HPDE6-E6E7 (cell line): ENCODE results near the gene CCDC8.
"Not testable (repeated sequence)": the region's sequence is repeated elsewhere in the genome, so short reads cannot be mapped to it uniquely, and the experiment has no call there.

Source experiments
- DNase-seq: peaks from one replicate; pipeline ENCODE4 v3.0.0; 2011; ENCODE audit warnings: missing footprints; ENCODE audit errors: extremely low spot score

CCDC8 gene

DNA sequence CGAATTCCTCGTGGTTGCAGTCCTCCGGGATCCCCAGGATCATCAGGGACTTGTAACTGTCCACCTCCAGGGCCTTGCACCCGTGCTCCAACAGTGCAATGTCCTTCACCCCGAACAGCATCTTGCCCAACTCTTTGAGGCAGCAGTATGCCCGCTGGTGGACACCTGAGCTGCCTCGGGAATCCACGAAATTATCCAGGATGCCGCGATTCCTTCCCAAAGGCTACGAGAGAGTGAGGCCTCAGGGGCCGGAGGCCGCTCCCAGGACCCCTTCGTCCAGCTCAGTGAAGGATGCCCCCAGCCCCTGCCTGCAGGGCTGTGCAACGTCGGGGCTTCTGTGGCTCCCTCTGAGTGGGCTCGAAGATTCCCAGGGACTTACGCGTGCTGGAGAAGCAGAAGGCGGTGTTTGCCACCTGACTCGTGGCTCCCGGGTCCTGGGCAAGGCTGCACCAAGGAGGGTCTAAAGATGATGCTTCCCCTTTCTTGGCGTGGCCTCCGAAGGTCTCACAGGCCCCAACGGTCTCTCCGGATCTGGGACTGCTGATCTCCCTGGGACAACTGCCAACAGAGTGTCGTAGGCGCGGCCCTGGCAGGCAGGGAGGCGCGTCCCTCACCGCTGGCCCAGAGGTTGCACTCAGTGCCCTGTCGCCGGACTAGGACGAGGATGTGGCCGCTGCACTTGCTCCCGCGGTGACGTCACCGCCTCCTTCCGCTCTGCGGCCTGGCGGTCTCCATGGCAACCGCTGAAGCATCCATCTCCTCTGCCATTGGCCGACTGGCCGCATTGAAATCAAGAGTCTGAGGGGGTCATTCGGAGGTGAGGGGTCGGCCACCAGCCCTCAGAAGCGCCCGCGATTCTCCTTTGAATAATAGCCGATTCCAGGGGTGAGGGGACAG lies 15.1 kb upstream of the CCDC8 start, which contains the start of gene PNMA8C:
Gene PNMA8C, minus strand, starts transcription at position 698 of the 897 bp plus-strand sequence. Its CDS starts 577 bp downstream, at position 121.
- DNase-seq, result no peak

DNA sequence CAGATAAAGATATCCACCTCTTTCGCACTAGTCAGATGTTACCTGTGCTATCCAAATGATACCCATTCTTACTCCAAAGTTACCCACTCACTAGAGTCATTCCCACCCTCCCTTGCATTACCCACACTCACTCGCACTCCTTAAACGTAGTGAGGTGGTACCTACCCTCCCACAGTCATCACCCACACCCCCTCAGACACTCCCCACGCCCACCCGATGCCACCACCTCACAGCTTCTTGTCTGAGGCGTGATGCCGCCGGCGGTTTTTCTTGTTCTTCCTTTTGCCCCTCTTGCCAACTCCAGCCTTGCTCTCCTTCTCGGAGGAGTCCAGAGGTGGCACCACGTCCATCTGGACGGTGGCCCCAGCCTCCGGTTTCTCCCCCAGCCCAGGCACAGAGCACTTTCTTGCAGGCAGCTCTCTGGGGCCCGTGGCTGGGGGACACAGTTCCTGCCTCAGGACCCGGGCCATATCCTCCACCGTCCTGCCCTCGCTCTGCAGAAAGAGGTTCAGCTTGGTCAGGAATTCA lies 14.2 kb upstream of the CCDC8 start:
- DNase-seq, result no peak

DNA sequence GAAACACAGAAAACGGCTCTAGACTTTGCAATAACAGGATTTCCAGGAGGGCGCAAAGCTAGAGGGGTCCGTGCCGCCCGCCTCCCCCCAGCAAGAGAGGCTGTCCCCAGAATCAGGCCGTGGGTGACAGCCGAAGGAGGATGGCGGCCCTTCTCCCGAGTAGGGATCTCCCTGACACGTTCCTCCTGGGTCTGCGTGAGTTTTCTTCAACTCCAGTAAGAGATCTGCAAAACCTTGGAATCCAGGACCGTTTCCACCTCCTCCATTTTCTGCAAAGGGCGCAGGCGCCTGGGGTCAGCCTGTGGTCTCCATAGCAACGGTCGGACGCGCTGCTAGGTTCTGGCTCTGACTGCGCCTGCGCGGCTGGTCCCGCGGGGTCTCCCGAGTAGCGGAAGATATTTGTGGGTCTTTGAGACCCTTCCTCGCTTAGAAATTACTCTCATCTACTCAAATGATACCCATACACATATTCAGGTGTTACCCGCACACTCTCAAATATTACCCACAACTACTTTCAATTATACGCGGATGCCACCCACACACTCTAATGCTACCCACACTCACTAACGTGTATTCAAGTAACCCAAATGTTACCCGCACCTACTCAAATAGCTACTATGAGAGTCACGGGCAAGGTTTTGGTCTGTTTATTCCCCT lies 13.3 kb upstream of the CCDC8 start:
- no peak for DNase-seq

DNA sequence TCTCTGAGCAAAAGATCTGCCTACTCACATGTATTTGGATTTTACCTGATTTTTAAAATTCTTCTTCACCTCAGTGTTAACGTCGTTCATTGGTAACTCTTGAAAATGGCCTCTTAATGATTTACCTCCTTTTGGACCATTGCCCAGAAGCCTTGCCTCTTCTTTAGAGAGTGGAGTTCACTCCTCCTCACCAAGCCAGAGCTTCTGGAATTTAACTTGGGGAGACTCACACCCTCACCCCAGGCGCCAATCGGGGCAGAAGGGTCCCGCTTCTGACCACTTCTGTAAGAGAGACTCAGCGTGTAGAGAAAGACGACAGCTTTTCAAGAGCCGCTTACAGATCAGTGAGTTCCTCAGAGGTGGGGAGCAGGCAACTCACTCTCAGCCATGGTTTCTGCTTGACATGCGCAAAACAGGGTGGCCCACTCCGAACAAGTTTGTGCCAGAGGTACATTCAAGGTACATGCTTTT lies 12.7 kb upstream of the CCDC8 start:
- DNase-seq, result no peak

DNA sequence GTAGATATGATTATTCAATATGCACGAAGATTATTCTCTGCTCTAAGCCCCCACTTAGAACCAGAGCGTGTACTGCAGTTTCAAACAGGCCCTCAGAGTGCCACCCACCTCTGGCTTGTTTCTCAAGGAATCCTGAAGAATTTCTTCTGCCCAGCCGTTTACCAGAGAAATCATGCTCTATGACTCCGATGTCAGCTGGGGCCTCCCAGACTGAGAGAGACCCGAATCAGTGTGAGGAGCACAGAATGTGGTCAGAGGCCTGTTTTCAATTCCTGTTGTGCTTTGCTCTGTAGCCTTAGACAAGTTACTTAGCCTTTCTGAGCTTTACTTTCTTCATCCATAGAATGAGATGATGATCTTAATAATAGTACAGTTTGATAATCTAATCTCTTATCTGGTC lies 9.8 kb upstream of the CCDC8 start:
- no peak for DNase-seq

DNA sequence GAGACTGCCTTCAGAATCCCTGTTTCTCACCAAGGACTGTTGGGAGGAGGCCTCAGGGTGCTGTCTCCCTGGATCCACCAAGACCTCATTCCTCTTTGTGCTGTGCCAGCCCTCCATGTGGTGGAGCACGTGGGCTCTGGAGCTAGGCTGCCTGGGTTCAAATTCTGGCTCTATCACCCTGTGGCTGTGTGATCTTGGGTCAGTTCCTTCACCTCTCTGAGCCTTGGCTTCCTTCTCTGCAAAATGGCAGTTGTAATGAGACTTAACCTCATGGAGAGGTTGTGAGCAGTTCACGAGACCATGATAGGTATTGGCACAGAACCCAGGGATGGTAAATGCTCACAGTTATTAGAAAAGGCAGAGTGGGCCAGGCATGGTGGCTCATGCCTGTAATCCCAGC lies 9.0 kb upstream of the CCDC8 start:
- DNase-seq, result no peak

DNA sequence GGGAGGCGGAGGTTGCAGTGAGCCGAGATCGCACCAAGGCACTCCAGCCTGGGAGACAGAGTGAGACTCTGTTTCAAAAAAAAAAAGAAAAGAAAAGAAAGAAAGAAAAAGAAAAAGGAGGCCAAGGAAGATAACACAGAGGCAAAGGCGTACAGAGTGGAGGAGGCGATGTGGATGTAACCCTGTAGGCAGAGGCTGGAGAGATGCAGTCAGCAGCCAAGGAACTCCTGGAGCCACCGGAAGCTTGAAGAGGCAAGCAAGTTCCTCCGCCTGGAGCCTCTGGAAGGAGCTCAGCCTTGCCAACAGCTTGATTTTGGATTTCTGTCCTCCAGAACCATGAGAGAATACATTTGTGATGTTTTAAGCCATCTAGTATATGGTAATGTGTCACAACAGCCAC lies 6.7 kb upstream of the CCDC8 start:
- DNase-seq, result no peak

DNA sequence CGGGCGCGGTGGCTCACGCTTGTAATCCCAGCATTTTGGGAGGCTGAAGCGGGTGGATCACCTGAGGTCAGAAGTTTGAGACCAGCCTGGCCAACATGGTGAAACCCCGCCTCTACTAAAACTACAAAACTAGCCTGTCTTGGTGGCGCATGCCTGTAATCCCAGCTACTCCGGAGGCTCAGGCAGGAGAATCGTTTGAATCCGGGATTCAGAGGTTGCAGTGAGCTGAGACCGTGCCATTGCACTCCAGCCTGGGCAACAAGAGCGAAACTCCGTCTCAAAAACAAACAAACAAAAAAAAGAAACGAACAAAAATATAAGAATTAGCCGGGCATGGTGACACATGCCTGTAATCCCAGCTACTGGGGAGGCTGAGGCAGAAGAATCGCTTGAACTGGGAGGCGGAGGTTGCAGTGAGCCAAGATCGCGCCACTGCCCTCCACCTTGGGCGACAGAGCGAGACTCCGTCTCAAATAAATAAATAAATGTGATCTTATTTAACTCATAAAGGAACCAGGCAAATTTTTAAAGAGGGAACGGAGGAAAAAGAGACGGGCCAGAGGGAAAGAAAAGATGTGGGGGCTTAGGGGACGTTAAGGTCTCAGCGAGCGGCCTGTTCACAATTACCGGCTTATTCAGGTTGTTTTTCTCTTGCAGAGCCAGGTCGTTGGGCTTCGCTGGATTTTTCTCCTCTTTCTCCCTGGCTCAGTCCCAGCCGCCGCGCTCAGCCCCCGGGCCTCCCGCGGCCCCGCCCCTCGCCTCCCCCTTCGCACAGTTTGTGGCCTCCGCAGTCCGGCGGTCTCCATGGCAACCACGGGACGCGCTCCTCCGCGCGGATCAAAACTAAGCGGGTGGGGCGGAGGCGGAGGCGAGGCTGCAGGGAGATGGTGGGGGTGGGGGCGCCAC lies 2.7 kb upstream of the CCDC8 start:
- peak; percentile 44 for DNase-seq

DNA sequence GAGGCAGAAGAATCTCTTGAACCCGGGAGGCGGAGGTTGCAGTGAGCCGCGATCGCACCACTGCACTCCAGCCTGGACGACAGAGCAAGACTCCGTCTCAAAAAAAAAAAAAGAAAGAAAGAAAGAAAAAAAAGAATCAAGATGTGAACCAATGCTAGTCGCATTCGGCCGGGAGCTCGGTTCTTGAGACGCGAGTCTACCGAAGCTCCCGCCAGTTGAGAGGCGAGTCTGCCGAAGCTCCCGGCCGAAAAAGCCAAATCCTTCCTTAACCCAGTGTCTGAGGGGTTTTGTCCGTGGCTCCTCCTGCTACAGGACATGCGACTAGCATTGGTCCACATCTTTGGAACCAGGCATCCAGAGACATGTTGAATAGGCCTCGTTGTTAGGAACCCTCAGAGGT lies 1.5 kb upstream of the CCDC8 start:
- not testable (repeated sequence) for DNase-seq

DNA sequence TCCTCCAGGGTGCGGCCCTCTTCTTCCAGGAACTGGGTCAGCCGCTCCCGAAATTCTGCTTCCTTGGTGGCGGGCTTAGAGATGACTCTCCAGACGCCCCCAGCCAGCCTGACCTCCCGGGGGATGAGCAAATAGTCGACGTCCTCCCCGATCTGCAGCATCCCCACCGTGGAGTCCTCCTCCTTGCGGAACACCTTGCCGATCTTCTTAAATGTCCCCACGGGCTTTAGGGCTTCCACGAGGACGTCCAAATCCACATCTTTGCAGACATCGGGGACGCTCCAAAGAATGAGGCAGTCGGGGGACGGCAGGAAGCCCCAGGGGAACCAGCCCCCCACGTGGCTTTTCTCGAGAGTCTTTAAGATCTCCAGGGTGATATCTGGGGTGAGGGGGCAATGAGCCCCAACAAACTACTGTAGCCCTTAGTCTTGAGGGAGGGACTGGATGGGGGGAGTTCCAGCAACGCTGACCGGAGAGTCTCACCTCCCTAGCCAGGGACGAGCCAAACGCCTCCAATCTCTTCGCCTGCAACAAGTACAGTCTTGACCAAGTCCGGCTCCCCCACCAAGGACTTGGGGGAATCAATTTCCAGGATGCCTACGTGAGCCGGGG lies 608 bp downstream of the CCDC8 start:
- DNase-seq, result no peak

DNA sequence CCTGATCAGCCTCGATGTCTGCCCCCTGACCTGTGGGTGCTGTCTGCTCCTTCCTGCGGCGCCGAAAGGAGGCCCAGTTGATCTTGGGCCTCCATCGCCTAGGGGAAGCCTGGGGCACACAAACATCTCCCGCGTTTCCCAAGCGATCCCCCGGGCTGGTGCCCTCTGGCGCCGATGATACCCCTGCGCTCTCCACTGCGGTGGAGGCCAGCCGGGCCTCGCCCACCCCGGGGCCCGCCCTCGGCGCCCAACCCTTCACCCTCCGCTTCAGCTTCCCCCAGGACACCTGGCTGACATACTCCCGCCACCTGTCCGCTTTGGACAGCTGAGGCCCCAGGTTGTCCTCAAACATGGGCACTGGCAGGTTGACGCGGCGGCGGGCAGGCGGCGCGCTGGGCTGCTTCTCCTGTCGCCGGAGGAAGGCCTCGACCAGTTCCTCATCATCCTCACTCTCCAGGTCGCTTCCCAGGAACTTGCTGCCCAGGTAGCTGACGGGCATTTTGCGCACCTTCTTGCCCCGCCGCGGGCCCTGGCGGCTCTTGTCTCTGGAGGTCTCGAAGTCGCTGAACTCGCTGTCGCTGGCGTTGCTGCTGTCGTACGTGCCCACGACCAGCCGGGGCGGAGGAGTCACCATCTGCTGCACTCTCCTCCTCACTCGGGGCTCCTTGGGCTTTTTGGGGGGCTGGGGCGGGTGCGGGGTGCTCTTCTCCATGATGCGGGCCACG lies 1.3 kb downstream of the CCDC8 start:
- DNase-seq, result no peak

DNA sequence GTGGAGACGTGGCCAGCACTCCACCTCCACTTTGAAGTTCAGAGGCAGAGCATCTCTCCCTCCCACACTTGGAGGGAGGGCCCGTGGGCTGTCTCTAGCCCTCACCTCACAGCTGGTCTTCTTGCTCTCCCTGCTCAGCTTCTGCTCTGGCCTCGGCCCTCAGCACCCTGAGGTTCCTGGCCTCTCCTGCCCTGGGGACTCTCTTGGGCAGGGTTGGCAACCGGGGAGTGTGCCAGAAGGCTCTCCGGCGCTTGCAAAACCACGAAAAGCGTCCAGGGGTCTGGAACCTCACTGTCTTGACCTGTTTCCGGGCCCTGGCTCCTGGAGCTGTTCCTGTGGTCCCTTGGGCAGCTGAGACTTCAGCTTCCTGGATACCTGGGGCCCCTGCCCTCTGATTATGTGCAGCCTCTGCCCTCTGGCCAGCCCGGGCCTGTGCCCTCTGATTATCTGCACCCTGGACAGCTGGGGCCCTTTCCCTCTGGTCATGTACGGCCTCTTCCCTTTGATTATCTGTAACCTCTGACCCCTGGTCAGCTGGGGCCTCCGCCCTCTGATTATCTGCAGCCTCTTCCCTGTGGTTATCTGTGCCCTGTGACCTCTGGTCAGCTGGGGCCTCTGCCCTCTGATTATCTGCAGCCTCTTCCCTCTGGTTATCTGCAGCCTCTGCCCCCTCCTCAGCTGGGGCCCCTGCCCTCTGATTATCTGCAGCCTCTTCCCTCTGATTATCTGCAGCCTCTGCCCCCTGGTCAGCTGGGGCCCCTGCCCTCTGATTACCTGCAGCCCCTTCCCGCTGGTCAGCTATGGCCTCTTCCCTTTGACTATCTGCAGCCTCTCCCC lies 2.1 kb downstream of the CCDC8 start:
- no peak for DNase-seq

DNA sequence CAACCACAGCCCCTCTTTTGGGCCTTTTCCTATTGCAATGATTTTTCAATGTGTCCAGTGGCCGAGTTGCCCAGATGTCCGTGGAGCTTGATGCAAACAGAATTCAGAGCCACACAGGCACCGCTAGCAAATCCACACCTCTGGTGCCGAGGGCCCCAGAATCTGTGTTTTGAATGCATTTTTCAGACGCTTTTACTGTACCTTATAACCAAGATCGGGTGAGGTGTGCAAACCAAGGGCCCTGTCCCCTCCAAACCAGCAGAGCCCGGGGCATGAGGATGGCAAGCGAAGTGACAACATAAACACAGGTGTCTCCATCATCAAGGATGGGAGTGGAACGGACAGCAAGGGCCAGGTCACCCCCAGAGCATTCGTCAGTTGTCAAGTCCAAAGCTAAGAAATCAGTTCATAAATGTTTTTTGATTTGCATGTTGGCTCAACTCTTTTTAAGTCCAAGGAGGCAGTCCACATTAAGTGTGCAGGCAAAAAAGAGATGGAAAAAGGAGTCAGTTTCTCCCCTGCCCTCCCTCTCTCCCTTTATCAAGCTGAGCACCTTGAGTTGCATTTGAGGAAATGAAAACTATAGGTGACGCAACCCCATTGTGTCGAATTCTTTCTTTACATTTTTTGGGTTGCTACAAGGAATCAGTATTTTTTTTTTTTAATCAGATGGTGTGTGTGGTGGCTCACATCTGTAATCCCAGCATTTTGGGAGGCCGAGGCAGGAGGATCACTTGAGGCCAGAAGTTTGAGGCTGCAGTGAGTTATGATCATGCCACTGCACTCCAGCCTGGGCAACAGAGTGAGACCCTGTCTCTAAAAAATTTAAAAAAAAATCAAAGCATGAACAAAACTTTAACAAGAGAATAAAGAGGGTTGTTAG lies 2.9 kb downstream of the CCDC8 start:
- no peak for DNase-seq

DNA sequence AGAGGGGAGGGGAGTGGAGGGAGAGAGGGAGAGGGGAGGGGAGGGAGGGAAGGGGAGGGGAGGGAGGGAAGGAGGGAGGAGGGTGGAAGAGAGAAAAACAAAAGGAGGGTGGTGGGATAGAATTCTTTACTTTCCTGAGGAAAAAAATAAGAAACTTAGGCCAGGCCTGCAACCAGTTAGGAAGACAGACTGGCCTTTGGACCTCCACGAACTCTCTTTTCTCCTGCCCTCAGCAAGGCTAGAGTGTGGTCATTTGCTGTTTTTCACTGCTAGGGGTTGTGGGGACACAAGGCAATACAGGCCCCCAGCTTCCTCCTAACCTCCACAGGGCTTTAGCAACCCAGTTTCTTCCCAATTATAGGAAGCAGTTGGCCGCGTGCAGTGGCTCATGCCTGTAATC lies 4.2 kb downstream of the CCDC8 start:
- DNase-seq, result no peak

DNA sequence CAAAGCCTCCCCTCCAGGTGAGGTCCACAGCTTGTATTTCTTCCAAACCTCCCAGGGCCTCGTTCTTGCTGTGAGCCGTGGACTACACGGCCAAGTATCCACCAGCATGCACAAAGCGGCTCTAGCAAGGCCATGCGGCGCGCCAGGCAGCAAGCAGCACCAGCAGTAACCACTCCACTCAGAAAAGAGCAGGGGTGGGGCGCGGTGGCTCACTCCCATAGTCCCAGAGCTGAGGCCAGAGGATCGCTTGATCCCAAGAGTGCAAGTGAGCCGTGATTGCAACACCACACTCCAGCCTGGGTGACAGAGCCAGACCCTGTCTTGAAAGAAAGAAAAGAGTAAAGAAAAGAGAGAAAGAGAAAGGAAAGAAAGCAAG lies 4.7 kb downstream of the CCDC8 start:
- DNase-seq, result no peak

DNA sequence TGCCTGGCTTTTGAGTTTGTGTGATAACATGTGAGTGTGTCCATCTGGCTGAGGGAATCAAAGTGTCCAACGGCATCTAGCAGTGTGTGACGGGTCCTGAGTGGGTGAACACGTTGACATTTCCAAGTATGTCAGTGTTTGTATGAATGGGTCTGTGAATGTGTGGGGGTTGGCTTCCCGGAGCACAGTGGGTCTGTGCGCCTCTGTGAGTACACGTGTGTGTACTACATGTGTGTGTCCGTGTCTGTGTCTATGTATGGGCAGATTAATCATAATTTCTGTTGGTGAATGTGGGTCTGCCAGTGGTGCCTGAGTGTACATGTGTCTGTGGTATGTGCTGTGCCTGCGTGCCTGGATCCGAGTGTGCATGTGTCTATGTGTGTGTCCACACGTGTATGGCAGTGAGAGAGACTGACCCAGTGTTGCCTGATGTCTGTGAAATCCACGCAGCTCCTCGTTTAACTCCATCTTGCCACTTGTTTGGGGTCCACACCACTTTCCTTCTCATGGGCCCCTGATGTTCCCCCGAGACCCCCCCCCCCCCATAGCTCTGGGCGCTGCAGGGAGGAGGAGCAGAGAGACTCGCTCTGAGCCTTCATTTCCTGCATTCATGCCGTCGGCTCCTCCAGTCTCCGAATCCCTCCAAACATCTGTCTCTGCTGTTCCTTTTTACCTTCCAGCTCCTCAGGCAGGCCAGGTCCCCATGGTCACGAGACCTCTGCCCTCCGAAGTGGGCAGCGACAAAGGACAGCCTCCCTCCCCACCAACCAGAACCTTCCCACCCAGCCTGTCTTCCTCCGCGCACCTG lies 5.3 kb downstream of the CCDC8 start:
- DNase-seq, result no peak

DNA sequence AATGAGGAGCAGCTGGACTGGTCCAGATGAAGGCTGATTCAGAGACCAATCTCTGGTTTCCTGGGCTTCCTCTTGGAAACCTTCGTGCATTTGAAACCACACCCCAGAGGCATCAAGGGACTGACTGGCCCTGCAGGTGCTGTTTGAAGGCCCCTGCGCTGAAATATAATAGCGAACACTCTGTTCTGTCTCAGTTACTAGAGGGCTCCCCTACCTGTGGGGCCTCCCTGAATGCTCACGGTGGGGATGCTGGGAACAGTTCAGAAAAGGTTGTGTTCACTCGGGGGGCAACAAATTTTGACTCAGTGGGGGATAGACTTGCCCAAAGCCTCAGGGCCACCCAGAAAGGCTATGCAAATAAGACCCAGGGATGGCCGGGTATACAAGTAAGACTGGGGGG lies 6.4 kb downstream of the CCDC8 start:
- no peak for DNase-seq
